ENCODE measurements around the gene PTPRQ. TPM values are rescaled to one million over a fixed set of nuclear protein-coding genes. Genes with fewer than 3 reads are reported as not detected.

PTPRQ gene
- total RNA-seq, 1 donor from 2014 or later: not detected

DNA sequence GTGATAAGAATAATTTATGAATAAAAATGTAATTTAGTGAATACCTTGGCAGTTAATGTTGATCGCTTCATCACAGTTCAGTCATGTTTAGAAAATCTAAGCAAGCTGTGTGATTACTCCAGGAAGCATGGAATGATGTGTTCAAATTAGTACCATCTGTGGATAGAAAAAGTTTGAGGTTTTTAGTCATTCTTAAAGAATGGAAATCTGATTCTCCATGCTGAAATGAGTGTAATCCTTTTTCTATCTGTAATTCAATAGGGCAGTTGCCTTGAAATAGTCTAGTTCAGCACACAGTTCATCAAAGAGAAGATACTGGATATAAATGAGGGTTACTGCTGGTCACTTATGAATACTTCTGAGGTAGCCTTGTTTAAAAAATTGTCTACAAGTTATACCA, 136.2 kb downstream of the PTPRQ start:
- no peaks in the 10 kb centered on the region for H3K9me3 Mint-ChIP-seq
- no peaks in the 10 kb centered on the region for H3K4me1 Mint-ChIP-seq
- no peak for DNase-seq (ENCODE audit: low read depth, low spot score)
- H3K4me3 Mint-ChIP-seq: no peak overlapping the region
- H3K36me3 Mint-ChIP-seq (ENCODE audit: low read depth): no peaks in the 10 kb centered on the region
- H3K27ac Mint-ChIP-seq (ENCODE audit: unreplicated experiment): no peak overlapping the region
- H3K27me3 Mint-ChIP-seq (ENCODE audit: low read depth): no peaks in the 10 kb centered on the region
- TF ChIP-seq CTCF (conservative IDR thresholded peaks at IDR 0.05): no peak

DNA sequence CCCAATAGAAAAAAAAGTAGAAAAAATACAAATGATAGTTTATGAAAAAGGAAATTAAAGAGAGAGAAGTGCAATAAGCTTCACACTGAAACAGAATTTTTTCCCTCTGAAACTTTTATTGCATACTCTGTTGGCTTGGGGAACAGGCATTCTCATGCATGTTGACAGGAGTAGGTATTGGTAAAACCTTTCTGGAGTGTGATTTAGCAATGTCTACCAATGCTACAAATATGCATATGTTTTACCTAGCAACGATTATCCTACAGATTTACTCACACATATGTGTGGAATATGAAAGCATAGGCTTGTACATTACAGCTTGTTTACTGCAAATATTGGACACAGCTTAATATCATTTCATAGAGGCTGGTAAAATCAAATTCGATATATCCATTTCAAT, 137.7 kb downstream of the PTPRQ start:
- H3K4me3 Mint-ChIP-seq: no peak overlapping the region
- no peaks in the 10 kb centered on the region for H3K4me1 Mint-ChIP-seq
- H3K36me3 Mint-ChIP-seq (ENCODE audit: low read depth): no peaks in the 10 kb centered on the region
- no peak overlapping the region for H3K27ac Mint-ChIP-seq (ENCODE audit: unreplicated experiment)
- DNase-seq (ENCODE audit: low read depth, low spot score): no peak
- no peak for TF ChIP-seq CTCF (conservative IDR thresholded peaks at IDR 0.05)
- H3K9me3 Mint-ChIP-seq: peaks cover 3% of the 10 kb centered on the region
- no peaks in the 10 kb centered on the region for H3K27me3 Mint-ChIP-seq (ENCODE audit: low read depth)

GRCh38 chr12:80582431-80582830, 138.4 kb downstream of the PTPRQ start:
- H3K27me3 Mint-ChIP-seq (ENCODE audit: low read depth): no peaks in the 10 kb centered on the region

DNA sequence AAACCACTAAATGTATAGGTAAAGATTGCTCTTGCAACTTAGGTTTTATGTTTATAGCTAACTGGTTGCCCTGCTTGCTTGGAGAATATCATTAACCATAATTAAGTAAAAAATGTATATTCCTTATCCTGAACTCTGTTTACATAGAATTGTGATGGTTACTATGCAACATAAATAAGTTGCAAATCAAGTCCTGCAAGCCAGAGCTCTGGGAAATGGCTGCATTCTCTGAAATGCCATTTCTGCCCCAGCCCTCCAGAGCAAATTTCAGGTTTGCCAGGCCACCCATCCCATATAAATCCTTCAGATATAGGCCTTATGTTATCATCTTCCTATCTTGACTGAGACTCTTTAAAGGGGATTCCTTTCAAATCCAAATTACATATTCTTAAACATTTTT, 145.0 kb downstream of the PTPRQ start:
- Mint-ChIP-seq H3K9me3 (peaks cover 3% of the 10 kb centered on the region), H3K27ac (ENCODE audit: unreplicated experiment) (no peak overlapping the region), H3K36me3 (ENCODE audit: low read depth) (no peaks in the 10 kb centered on the region)

More at GRCh38 chr12:80582431-80582830, 138.4 kb downstream of the PTPRQ start:
- Mint-ChIP-seq H3K4me3 (no peak overlapping the region), H3K36me3 (ENCODE audit: low read depth) (no peaks in the 10 kb centered on the region), H3K4me1 (no peaks in the 10 kb centered on the region), H3K9me3 (peaks cover 3% of the 10 kb centered on the region), H3K27ac (ENCODE audit: unreplicated experiment) (no peak overlapping the region)
- DNase-seq (ENCODE audit: low read depth, low spot score): no peak
- TF ChIP-seq CTCF (conservative IDR thresholded peaks at IDR 0.05): no peak

DNA sequence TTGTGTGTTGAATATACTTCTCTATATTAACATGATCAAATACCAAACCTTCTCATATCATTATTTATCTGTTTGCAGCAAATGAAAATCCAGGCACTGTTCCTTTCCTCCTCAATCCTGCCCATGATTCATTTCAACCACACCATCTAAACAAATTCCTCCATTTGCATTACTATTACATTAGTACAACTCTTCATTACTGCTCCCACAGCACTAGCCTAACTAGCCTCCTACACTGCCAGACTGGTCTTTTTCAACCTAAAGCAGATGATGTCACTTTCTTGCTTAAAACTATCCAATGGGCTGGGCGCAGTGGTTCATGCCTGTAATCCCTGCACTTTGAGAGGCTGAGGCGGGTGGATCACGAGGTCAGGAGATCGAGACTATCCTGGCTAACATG, 146.1 kb downstream of the PTPRQ start:
- no peak for DNase-seq (ENCODE audit: low read depth, low spot score)
- H3K27me3 Mint-ChIP-seq (ENCODE audit: low read depth): no peaks in the 10 kb centered on the region
- peaks cover 3% of the 10 kb centered on the region for H3K9me3 Mint-ChIP-seq
- no peak overlapping the region for H3K4me3 Mint-ChIP-seq
- no peak for TF ChIP-seq CTCF (conservative IDR thresholded peaks at IDR 0.05)
- H3K36me3 Mint-ChIP-seq (ENCODE audit: low read depth): no peaks in the 10 kb centered on the region
- no peaks in the 10 kb centered on the region for H3K4me1 Mint-ChIP-seq
- no peak overlapping the region for H3K27ac Mint-ChIP-seq (ENCODE audit: unreplicated experiment)

More for the DNA sequence above, 145.0 kb downstream of the PTPRQ start:
- no peak for TF ChIP-seq CTCF (conservative IDR thresholded peaks at IDR 0.05)
- H3K27me3 Mint-ChIP-seq (ENCODE audit: low read depth): no peaks in the 10 kb centered on the region
- H3K4me3 Mint-ChIP-seq: no peak overlapping the region
- no peak for DNase-seq (ENCODE audit: low read depth, low spot score)
- H3K4me1 Mint-ChIP-seq: no peaks in the 10 kb centered on the region

- H3K36me3 Mint-ChIP-seq (ENCODE audit: low read depth): no peaks in the 10 kb centered on the region
- no peak overlapping the region for H3K4me3 Mint-ChIP-seq
- no peaks in the 10 kb centered on the region for H3K4me1 Mint-ChIP-seq
- no peak overlapping the region for H3K27ac Mint-ChIP-seq (ENCODE audit: unreplicated experiment)
- H3K27me3 Mint-ChIP-seq (ENCODE audit: low read depth): no peaks in the 10 kb centered on the region
- no peaks in the 10 kb centered on the region for H3K9me3 Mint-ChIP-seq
- DNase-seq (ENCODE audit: low read depth, low spot score): no peak
- no peak for TF ChIP-seq CTCF (conservative IDR thresholded peaks at IDR 0.05)
These were observed 149.7 kb downstream of the PTPRQ start for GRCh38 chr12:80593766-80594165.
